Naive thymus-derived CD4-positive, alpha-beta T cell (primary cell): ENCODE results near the gene SYNDIG1. TPM values are rescaled to one million over a fixed set of nuclear protein-coding genes. Genes with fewer than 3 reads are reported as not detected.

Experiments used
- ATAC-seq: fragments of 150-1000 bp; cut with Tn5 transposase; 2 replicates; pipeline ENCODE4 v1.10.0; 2021; ENCODE audit warnings: mild to moderate bottlenecking, moderate library complexity
- CTCF ChIA-PET: fragments of 350-600 bp; sonication (Branson Sonifier 250); formaldehyde crosslinking; loops from one replicate; lab custom pipeline; 2021; ENCODE audit warnings: antibody characterized with exemption; lab: Charles Lee
- POLR2A ChIA-PET: fragments of 350-600 bp; sonication (Branson Sonifier 250); formaldehyde crosslinking; loops from one replicate; lab custom pipeline; 2021; ENCODE audit warnings: antibody characterized with exemption, inconsistent platforms; lab: Charles Lee
- DNase-seq, 9 donors: peaks; one replicate each; pipeline versions ENCODE4 v3.0.0 to v3.0.0-alpha.2; 2020 to 2022; ENCODE audit warnings: mixed read lengths in 1 of 9
- H3K27ac ChIP-seq: one replicate; pipeline ENCODE4 v1.7.0; 2013; ENCODE audit warnings: mild to moderate bottlenecking, low read depth, low read length, moderate library complexity
- H3K27me3 ChIP-seq, 2 donors: one replicate each; pipeline ENCODE4 v1.7.0; 2013; ENCODE audit warnings: low read length in 2 of 2, mild to moderate bottlenecking in 2 of 2, moderate library complexity in 2 of 2; ENCODE audit not compliant: control insufficient read depth in 2 of 2, insufficient read depth in 2 of 2
- H3K36me3 ChIP-seq, 3 experiments: 1 replicate in 2 of 3; 2 replicates in 1 of 3; pipeline ENCODE4 v1.7.0; 2013; ENCODE audit warnings: low read length in 3 of 3, mild to moderate bottlenecking in 3 of 3, moderate library complexity in 1 of 3; ENCODE audit not compliant: insufficient read depth in 3 of 3, control insufficient read depth in 2 of 3
- H3K4me1 ChIP-seq, 2 donors: one replicate each; pipeline ENCODE4 v1.7.0; 2013; ENCODE audit warnings: low read length in 2 of 2, mild to moderate bottlenecking in 2 of 2, moderate library complexity in 1 of 2; ENCODE audit not compliant: control insufficient read depth in 2 of 2, insufficient read depth in 2 of 2
- H3K4me3 ChIP-seq: 2 replicates; pipeline ENCODE4 v1.7.0; 2013; ENCODE audit warnings: mild to moderate bottlenecking, low read length
- H3K9me3 ChIP-seq, 3 experiments: 1 replicate in 2 of 3; 2 replicates in 1 of 3; pipeline ENCODE4 v1.7.0; 2013; ENCODE audit warnings: low read length in 3 of 3; ENCODE audit not compliant: control insufficient read depth in 2 of 3
- H3K27ac Mint-ChIP-seq, 9 donors: one replicate each; pipeline ENCODE4 v1.8.0; 2020 to 2022; ENCODE audit warnings: mixed read lengths in 9 of 9, mild to moderate bottlenecking in 8 of 9, moderate library complexity in 5 of 9, inconsistent platforms in 2 of 9
- H3K27me3 Mint-ChIP-seq, 5 donors: one replicate each; pipeline ENCODE4 v1.8.0; 2021 to 2022; ENCODE audit warnings: mixed read lengths in 5 of 5, mild to moderate bottlenecking in 1 of 5
- H3K36me3 Mint-ChIP-seq, 5 donors: one replicate each; pipeline ENCODE4 v1.8.0; 2020 to 2022; ENCODE audit warnings: mixed read lengths in 5 of 5, mild to moderate bottlenecking in 3 of 5, inconsistent platforms in 1 of 5
- H3K4me1 Mint-ChIP-seq, 7 donors: one replicate each; pipeline ENCODE4 v1.8.0; 2020 to 2022; ENCODE audit warnings: mixed read lengths in 7 of 7, mild to moderate bottlenecking in 3 of 7, inconsistent platforms in 1 of 7
- H3K4me3 Mint-ChIP-seq, 10 donors: one replicate each; pipeline ENCODE4 v1.8.0; 2020 to 2022; ENCODE audit warnings: mild to moderate bottlenecking in 10 of 10, mixed read lengths in 10 of 10, moderate library complexity in 6 of 10, inconsistent platforms in 2 of 10
- H3K9me3 Mint-ChIP-seq, 11 donors: one replicate each; pipeline ENCODE4 v1.8.0; 2020 to 2022; ENCODE audit warnings: mixed read lengths in 11 of 11, mild to moderate bottlenecking in 4 of 11, inconsistent platforms in 1 of 11, moderate library complexity in 1 of 11
- intact Hi-C, 2 donors: fragments of 100-400 bp; cut with micrococcal nuclease; formaldehyde crosslinking; loops; one replicate each; pipeline ENCODE4 v1.15.1; 2023
- polyA plus RNA-seq, 2 donors: library from polyadenylated mRNA; unstranded; fragments of 300-500 nt; fragmentation: Illumina TruSeq; gene quantifications; one replicate each; pipeline ENCODE4 v1.2.3, GENCODE V29; 2021
- total RNA-seq, 6 experiments: library from RNA in 5 of 6; stranded (reverse) in 5 of 6; gene quantifications; 1 replicate in 5 of 6; 2 replicates in 1 of 6; pipeline ENCODE4 v1.2.3 and lab custom pipeline; 2021 to 2026

Gene SYNDIG1
- total and polyA plus RNA-seq, 7 experiments from 2014 or later: not detected

- ATAC-seq (no peak), DNase-seq (no peak)
- H3K36me3 ChIP-seq: no peaks in the 10 kb centered on the region
- no peaks in the 10 kb centered on the region for H3K27me3 ChIP-seq
- H3K9me3 ChIP-seq: no peaks in the 10 kb centered on the region
- H3K27ac ChIP-seq: no peak overlapping the region
- Mint-ChIP-seq H3K4me3 (no peak overlapping the region), H3K27me3 (peaks cover 0 to 14% (median 6%) of the 10 kb centered on the region in 5 donors), H3K27ac (no peak overlapping the region), H3K9me3 (no peaks in the 10 kb centered on the region), H3K4me1 (no peaks in the 10 kb centered on the region), H3K36me3 (no peaks in the 10 kb centered on the region)
- no peak overlapping the region for H3K4me3 ChIP-seq
- ChIA-PET POLR2A (no interaction called here), CTCF (no interaction called here)
- H3K4me1 ChIP-seq: no peaks in the 10 kb centered on the region
- intact Hi-C loops: no loop called here
Observed at GRCh38 chr20:24697411-24697810, 228.0 kb downstream of the SYNDIG1 start.

- ChIA-PET POLR2A (no interaction called here), CTCF (no interaction called here)
- Mint-ChIP-seq H3K4me3 (no peak overlapping the region), H3K9me3 (no peaks in the 10 kb centered on the region), H3K4me1 (no peaks in the 10 kb centered on the region), H3K27me3 (peaks cover 0 to 13% (median 6%) of the 10 kb centered on the region in 5 donors), H3K36me3 (no peaks in the 10 kb centered on the region), H3K27ac (no peak overlapping the region)
- Histone ChIP-seq H3K4me1 (no peaks in the 10 kb centered on the region), H3K4me3 (no peak overlapping the region), H3K36me3 (no peaks in the 10 kb centered on the region), H3K27ac (no peak overlapping the region), H3K27me3 (no peaks in the 10 kb centered on the region), H3K9me3 (no peaks in the 10 kb centered on the region)
- intact Hi-C loops: no loop called here
- DNase-seq: no peak
- ATAC-seq: no peak
Observed at GRCh38 chr20:24698189-24698588, 228.8 kb downstream of the SYNDIG1 start.

GRCh38 chr20:24698706-24699206 lies 229.3 kb downstream of the SYNDIG1 start:
- Histone ChIP-seq H3K9me3 (no peaks in the 10 kb centered on the region), H3K4me1 (no peaks in the 10 kb centered on the region), H3K36me3 (no peaks in the 10 kb centered on the region), H3K27me3 (no peaks in the 10 kb centered on the region), H3K4me3 (no peak overlapping the region), H3K27ac (no peak overlapping the region)
- ChIA-PET CTCF (no interaction called here), POLR2A (no interaction called here)
- peaks cover 0 to 13% (median 6%) of the 10 kb centered on the region in 5 donors for H3K27me3 Mint-ChIP-seq
- no peaks in the 10 kb centered on the region for H3K36me3 Mint-ChIP-seq
- H3K9me3 Mint-ChIP-seq: no peaks in the 10 kb centered on the region
- intact Hi-C loops: no loop called here
- ATAC-seq (no peak), DNase-seq (no peak)
- no peak overlapping the region for H3K27ac Mint-ChIP-seq
- H3K4me1 Mint-ChIP-seq: no peaks in the 10 kb centered on the region
- H3K4me3 Mint-ChIP-seq: no peak overlapping the region

- H3K4me3 Mint-ChIP-seq: no peak overlapping the region
- H3K4me3 ChIP-seq: no peak overlapping the region
- no peak overlapping the region for H3K27ac Mint-ChIP-seq
- ATAC-seq (no peak), DNase-seq (no peak)
- intact Hi-C loops: no loop called here
- H3K9me3 ChIP-seq: no peaks in the 10 kb centered on the region
- no peaks in the 10 kb centered on the region for H3K4me1 ChIP-seq
- peaks cover 0 to 13% (median 6%) of the 10 kb centered on the region in 5 donors for H3K27me3 Mint-ChIP-seq
- CTCF ChIA-PET: no interaction called here
- H3K4me1 Mint-ChIP-seq: no peaks in the 10 kb centered on the region
- no peaks in the 10 kb centered on the region for H3K36me3 ChIP-seq
- H3K36me3 Mint-ChIP-seq: no peaks in the 10 kb centered on the region
- POLR2A ChIA-PET: no interaction called here
- H3K27me3 ChIP-seq: no peaks in the 10 kb centered on the region
- H3K27ac ChIP-seq: no peak overlapping the region
- no peaks in the 10 kb centered on the region for H3K9me3 Mint-ChIP-seq
Observed at GRCh38 chr20:24699321-24700165, 230.1 kb downstream of the SYNDIG1 start.

GRCh38 chr20:24700166-24700860 lies 230.9 kb downstream of the SYNDIG1 start:
- Mint-ChIP-seq H3K36me3 (no peaks in the 10 kb centered on the region), H3K27me3 (peaks cover 0 to 8% (median 2%) of the 10 kb centered on the region in 5 donors), H3K4me3 (no peak overlapping the region), H3K9me3 (no peaks in the 10 kb centered on the region), H3K4me1 (no peaks in the 10 kb centered on the region), H3K27ac (no peak overlapping the region)
- no peaks in the 10 kb centered on the region for H3K27me3 ChIP-seq
- H3K9me3 ChIP-seq: no peaks in the 10 kb centered on the region
- intact Hi-C loops: no loop called here
- ChIA-PET POLR2A (no interaction called here), CTCF (no interaction called here)
- H3K36me3 ChIP-seq: no peaks in the 10 kb centered on the region
- ATAC-seq: no peak
- no peak overlapping the region for H3K4me3 ChIP-seq
- H3K27ac ChIP-seq: no peak overlapping the region
- no peaks in the 10 kb centered on the region for H3K4me1 ChIP-seq
- DNase-seq: no peak

- intact Hi-C loops: no loop called here
- Mint-ChIP-seq H3K36me3 (no peaks in the 10 kb centered on the region), H3K27me3 (peaks cover 0 to 8% (median 0%) of the 10 kb centered on the region in 5 donors), H3K4me1 (no peaks in the 10 kb centered on the region), H3K9me3 (no peaks in the 10 kb centered on the region), H3K4me3 (no peak overlapping the region), H3K27ac (no peak overlapping the region)
- DNase-seq (no peak), ATAC-seq (no peak)
- POLR2A ChIA-PET: no interaction called here
- Histone ChIP-seq H3K4me1 (no peaks in the 10 kb centered on the region), H3K27ac (no peak overlapping the region), H3K9me3 (no peaks in the 10 kb centered on the region), H3K27me3 (no peaks in the 10 kb centered on the region), H3K36me3 (no peaks in the 10 kb centered on the region), H3K4me3 (no peak overlapping the region)
- CTCF ChIA-PET: no interaction called here
Observed at GRCh38 chr20:24701027-24701426, 231.6 kb downstream of the SYNDIG1 start.
